Heart right ventricle (tissue), 16 donors: ENCODE results near the gene HDAC2. TPM values are rescaled to one million over a fixed set of nuclear protein-coding genes. Genes with fewer than 3 reads are reported as not detected.
"Not testable (repeated sequence)": the region's sequence is repeated elsewhere in the genome, so short reads cannot be mapped to it uniquely, and the experiment has no call there.

Source experiments
- ATAC-seq, 8 donors: fragments of 200-7000 bp; cut with Tn5 transposase; one replicate each; pipeline ENCODE4 v1.9.1; 2020; ENCODE audit warnings: mild to moderate bottlenecking in 8 of 8, moderate library complexity in 8 of 8, moderate number of reproducible peaks in 1 of 8
- DNase-seq, 2 donors: peaks; one replicate each; pipeline ENCODE4 v3.0.0-alpha.2; 2020
- H3K27ac ChIP-seq, 10 donors: fragments of 200-600 bp; sonication (generic) in 2 of 10; one replicate each; pipeline versions ENCODE4 v1.5.0 to v1.8.0; 2020 to 2022; ENCODE audit warnings: mild to moderate bottlenecking in 3 of 10
- H3K27me3 ChIP-seq, 7 donors: fragments of 200-600 bp; one replicate each; pipeline ENCODE4 v1.8.0; 2021 to 2022; ENCODE audit warnings: mild to moderate bottlenecking in 2 of 7
- H3K36me3 ChIP-seq, 9 donors: fragments of 200-600 bp; sonication (generic) in 1 of 9; one replicate each; pipeline versions ENCODE4 v1.5.0 to v1.8.0; 2020 to 2022; ENCODE audit warnings: mild to moderate bottlenecking in 2 of 9
- H3K4me1 ChIP-seq, 9 donors: fragments of 200-600 bp; sonication (generic) in 1 of 9; one replicate each; pipeline versions ENCODE4 v1.5.0 to v1.8.0; 2020 to 2022; ENCODE audit warnings: mild to moderate bottlenecking in 4 of 9
- H3K4me3 ChIP-seq, 10 donors: fragments of 200-600 bp; sonication (generic) in 2 of 10; one replicate each; pipeline versions ENCODE4 v1.5.0 to v1.8.0; 2020 to 2022; ENCODE audit warnings: mild to moderate bottlenecking in 7 of 10, moderate library complexity in 2 of 10
- H3K9me3 ChIP-seq, 11 donors: fragments of 200-600 bp in 10 of 11; sonication (generic) in 2 of 11; one replicate each; pipeline versions ENCODE4 v1.5.0 to v1.8.0; 2013 to 2022; ENCODE audit warnings: mild to moderate bottlenecking in 2 of 11, control low read depth in 1 of 11, moderate library complexity in 1 of 11
- CTCF ChIP-seq, 9 donors: fragments of 200-600 bp; sonication (generic) in 2 of 9; IDR thresholded peaks; one replicate each; pipeline versions ENCODE4 v1.5.0 to v1.8.0; 2021 to 2022; ENCODE audit warnings: antibody characterized with exemption in 9 of 9, mild to moderate bottlenecking in 5 of 9, moderate library complexity in 1 of 9
- WGBS, 2 donors: extraction: QIAGEN DNeasy Blood & Tissue Kit; methylation state at CpG; one replicate each; pipeline ENCODE4 v1.1.7; 2013; ENCODE audit warnings: inconsistent platforms in 1 of 2; 5-methylcytosine and 5-hydroxymethylcytosine counted together
- intact Hi-C, 10 donors: fragments of 100-400 bp; cut with DNase I; formaldehyde crosslinking; loops; one replicate each; pipeline versions ENCODE4 v1.11.1 to v1.14.2; 2022
- long read RNA-seq, 3 donors: library from polyadenylated mRNA; unstranded; transcript quantifications; one replicate each; pipeline ENCODE4 v2.0.0, GENCODE V29; 2020 to 2021
- polyA plus RNA-seq, 2 donors: library from polyadenylated mRNA; stranded (reverse); fragments of 200-250 nt; gene quantifications; one replicate each; pipeline ENCODE4 v1.2.3, GENCODE V29; 2013
- total RNA-seq, 10 donors: library from RNA; stranded (reverse); fragmentation: NEBNext Ultra II Directional in 3 of 10; extraction: Animal tissue kit (Norgen Biotek cat#: 25700) in 3 of 10; gene quantifications; one replicate each; pipeline versions ENCODE4 v1.2.1 to v1.2.4, GENCODE V29; 2021 to 2023
- donor health status: Arrhythmogenic right ventricular cardiomyopathy.
- donor health status: ischemic (EF 13 %, LVEDD 7.1; RV severe dilation, severe dysfunction).
- donor health status: healthy with polysubstance abuse.
- donor health status: DM: no; HTN: yes; CAD: no.
- donor health status: DM: no; HTN: no; CAD: no.
- donor health status: ischemic (EF 25% LVEDD 6.9; RV normal size, moderate dysfunction).
- donor health status: ischemic (EF 25% LVEDD 5.7; RV mildly dilated, moderate dysfunction).
- donor health status: healthy.
- donor health status: DM: yes; HTN: yes; CAD: no.
- donor health status: Ischemic cardiomyopathy.
- donor health status: ischemic (EF 35%, LVEDD 5.7; RV mildly dilated, moderate dysfunction).
- donor health status: nonischemic (EF 11% LVEDD 7.7; RV severe dilation, severe dysfunction).
- donor health status: DM: yes; HTN: yes; CAD: no.
- donor health status: PGD.
- donor health status: ischemic (EF 29% LVEDD 5.4; RV normal size, mild dysfunction).
- donor health status: nonischemic (EF 23%, LVEDD 6.1; RV moderate dilation, normal function).

The HDAC2 gene
- total RNA-seq = 10 to 100 TPM; 34.7 to 60.2 (median 46.2) TPM
- polyA plus RNA-seq = 10 to 100 TPM; 23.2 to 47.6 TPM
- long read RNA-seq, donor 1, full-length matches to known transcripts = 54 of 73 reads
- long read RNA-seq, donor 1, partial matches to known transcripts = 16 of 73 reads
- long read RNA-seq, donor 1, other reads (novel, unspliced or antisense) = 3 of 73 reads
- long read RNA-seq, donor 2, full-length matches to known transcripts = 65 of 75 reads
- long read RNA-seq, donor 2, partial matches to known transcripts = 7 of 75 reads
- long read RNA-seq, donor 2, other reads (novel, unspliced or antisense) = 3 of 75 reads
- long read RNA-seq, donor 3, full-length matches to known transcripts = 145 of 225 reads
- long read RNA-seq, donor 3, partial matches to known transcripts = 67 of 225 reads
- long read RNA-seq, donor 3, other reads (novel, unspliced or antisense) = 13 of 225 reads

- no peak for TF ChIP-seq CTCF (IDR thresholded peaks at IDR 0.05)
- H3K4me1 ChIP-seq = peaks cover 0 to 43% (median 36%) of the 10 kb centered on the region in 9 donors
- 0 to 1% methylated on average over 82 of the region's 82 CpGs for WGBS, 2 donors
Measured at GRCh38 chr6:113970805-113971676, at the start of gene HDAC2. Gene HDAC2, minus strand, starts transcription at chr6:113971148. Its CDS starts 240 bp downstream, at chr6:113970908.

GRCh38 chr6:114020196-114020595 lies 49.2 kb upstream of the HDAC2 start:
- intact Hi-C loops = no loop called here
- H3K36me3 ChIP-seq = no peaks in the 10 kb centered on the region

More at GRCh38 chr6:113970805-113971676, at the start of gene HDAC2:
- H3K9me3 ChIP-seq = no peaks in the 10 kb centered on the region
- H3K27ac ChIP-seq = peak within 1 kb of the TSS; percentile 64 to 97 (median 95)
- no peaks in the 10 kb centered on the region for H3K27me3 ChIP-seq
- DNase-seq (peak; percentile 88 to 90), ATAC-seq (peak; percentile 93 to 98 (median 96))
- H3K36me3 ChIP-seq = no peaks in the 10 kb centered on the region
- H3K4me3 ChIP-seq = peak within 1 kb of the TSS; percentile 63 to 99 (median 90)
- intact Hi-C loops = no loop called here

GRCh38 chr6:114017146-114017545 lies 46.2 kb upstream of the HDAC2 start:
- intact Hi-C loops, H3K4me3 ChIP-seq, ATAC-seq, H3K36me3 ChIP-seq, H3K4me1 ChIP-seq, H3K9me3 ChIP-seq, H3K27ac ChIP-seq, DNase-seq, H3K27me3 ChIP-seq: not testable (repeated sequence)
- 92 to 95% methylated on average over 6 of the region's 6 CpGs for WGBS, 2 donors

More at GRCh38 chr6:114020196-114020595, 49.2 kb upstream of the HDAC2 start:
- no peak overlapping the region for H3K4me3 ChIP-seq
- no peak for DNase-seq
- H3K27ac ChIP-seq = no peak overlapping the region
- no peaks in the 10 kb centered on the region for H3K4me1 ChIP-seq
- no peak for ATAC-seq
- 90 to 91% methylated on average over 15 of the region's 15 CpGs for WGBS, 2 donors
- H3K27me3 ChIP-seq = no peaks in the 10 kb centered on the region
- TF ChIP-seq CTCF (IDR thresholded peaks at IDR 0.05) = no peak
- H3K9me3 ChIP-seq = no peaks in the 10 kb centered on the region

- H3K9me3 ChIP-seq, DNase-seq, H3K27me3 ChIP-seq, intact Hi-C loops, ATAC-seq, H3K27ac ChIP-seq, H3K4me3 ChIP-seq, H3K36me3 ChIP-seq, H3K4me1 ChIP-seq: not testable (repeated sequence)
- 72 to 76% methylated on average over 2 of the region's 2 CpGs for WGBS, 2 donors
Measured at GRCh38 chr6:114014106-114014505, 43.2 kb upstream of the HDAC2 start.

GRCh38 chr6:114011486-114011885 lies 40.5 kb upstream of the HDAC2 start:
- ATAC-seq, DNase-seq, H3K27ac ChIP-seq, H3K9me3 ChIP-seq, H3K27me3 ChIP-seq, H3K4me1 ChIP-seq, H3K4me3 ChIP-seq, intact Hi-C loops, H3K36me3 ChIP-seq: not testable (repeated sequence)
- WGBS, 2 donors = 72 to 74% methylated on average over 7 of the region's 7 CpGs
